ENCODE data around the gene SLC25A11. TPM values are rescaled to one million over a fixed set of nuclear protein-coding genes. Genes with fewer than 3 reads are reported as not detected.

Gene SLC25A11
- total RNA-seq, 1 donor from 2014 or later, result 219 TPM

- Histone ChIP-seq H3K9me3 (replicated peaks) (no peaks in the 10 kb centered on the region), H3K4me3 (peak overlapping the region; percentile 99), H3K27ac (replicated peaks) (peak overlapping the region; percentile 100), H3K27me3 (ENCODE audit: low read depth) (no peaks in the 10 kb centered on the region), H3K36me3 (peaks cover 23% of the 10 kb centered on the region), H3K4me1 (peaks cover 79% of the 10 kb centered on the region)
- TF ChIP-seq, protein P1, sequence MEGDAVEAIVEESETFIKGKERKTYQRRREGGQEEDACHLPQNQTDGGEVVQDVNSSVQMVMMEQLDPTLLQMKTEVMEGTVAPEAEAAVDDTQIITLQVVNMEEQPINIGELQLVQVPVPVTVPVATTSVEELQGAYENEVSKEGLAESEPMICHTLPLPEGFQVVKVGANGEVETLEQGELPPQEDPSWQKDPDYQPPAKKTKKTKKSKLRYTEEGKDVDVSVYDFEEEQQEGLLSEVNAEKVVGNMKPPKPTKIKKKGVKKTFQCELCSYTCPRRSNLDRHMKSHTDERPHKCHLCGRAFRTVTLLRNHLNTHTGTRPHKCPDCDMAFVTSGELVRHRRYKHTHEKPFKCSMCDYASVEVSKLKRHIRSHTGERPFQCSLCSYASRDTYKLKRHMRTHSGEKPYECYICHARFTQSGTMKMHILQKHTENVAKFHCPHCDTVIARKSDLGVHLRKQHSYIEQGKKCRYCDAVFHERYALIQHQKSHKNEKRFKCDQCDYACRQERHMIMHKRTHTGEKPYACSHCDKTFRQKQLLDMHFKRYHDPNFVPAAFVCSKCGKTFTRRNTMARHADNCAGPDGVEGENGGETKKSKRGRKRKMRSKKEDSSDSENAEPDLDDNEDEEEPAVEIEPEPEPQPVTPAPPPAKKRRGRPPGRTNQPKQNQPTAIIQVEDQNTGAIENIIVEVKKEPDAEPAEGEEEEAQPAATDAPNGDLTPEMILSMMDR (IDR thresholded peaks at IDR 0.05; ENCODE audit: borderline replicate concordance), result no peak
- intact Hi-C loops (cut with micrococcal nuclease), result no loop called here
- DNase-seq, result peak; percentile 75
Measured at GRCh38 chr17:4949321-4950074, 9.7 kb upstream of the SLC25A11 start.

- H3K4me3 ChIP-seq, result peak overlapping the region; percentile 99
- peak overlapping the region; percentile 100 for H3K27ac ChIP-seq (replicated peaks)
- intact Hi-C loops (cut with micrococcal nuclease), result no loop called here
- H3K4me1 ChIP-seq, result peaks cover 84% of the 10 kb centered on the region
- no peaks in the 10 kb centered on the region for H3K9me3 ChIP-seq (replicated peaks)
- H3K27me3 ChIP-seq (ENCODE audit: low read depth), result no peaks in the 10 kb centered on the region
- H3K36me3 ChIP-seq, result peaks cover 29% of the 10 kb centered on the region
- TF ChIP-seq, protein P1 (IDR thresholded peaks at IDR 0.05; ENCODE audit: borderline replicate concordance), result no peak
- peak; percentile 87 for DNase-seq
Measured at GRCh38 chr17:4948931-4949320, 9.1 kb upstream of the SLC25A11 start.

- peak within 1 kb of the TSS; percentile 99 for H3K4me3 ChIP-seq
- no peaks in the 10 kb centered on the region for H3K9me3 ChIP-seq (replicated peaks)
- peaks cover 34% of the 10 kb centered on the region for H3K36me3 ChIP-seq
- H3K4me1 ChIP-seq, result peaks cover 84% of the 10 kb centered on the region
- peak within 1 kb of the TSS; percentile 100 for H3K27ac ChIP-seq (replicated peaks)
- DNase-seq, result peak; percentile 93
- H3K27me3 ChIP-seq (ENCODE audit: low read depth), result no peaks in the 10 kb centered on the region
- intact Hi-C loops (cut with micrococcal nuclease), result no loop called here
- TF ChIP-seq, protein P1 (IDR thresholded peaks at IDR 0.05; ENCODE audit: borderline replicate concordance), result no peak
Measured at GRCh38 chr17:4948166-4948930, 8.5 kb upstream of the SLC25A11 start, which contains the start of gene PFN1. PFN1 (minus strand) TSS chr17:4948530; CDS start chr17:4948394, 136 bp downstream.

- Histone ChIP-seq H3K27me3 (ENCODE audit: low read depth) (no peaks in the 10 kb centered on the region), H3K36me3 (peaks cover 42% of the 10 kb centered on the region), H3K27ac (replicated peaks) (peak overlapping the region; percentile 100), H3K4me3 (peak overlapping the region; percentile 99), H3K9me3 (replicated peaks) (no peaks in the 10 kb centered on the region), H3K4me1 (peaks cover 84% of the 10 kb centered on the region)
- DNase-seq, result peak; percentile 67
- intact Hi-C loops (cut with micrococcal nuclease), result no loop called here
- TF ChIP-seq, protein P1 (IDR thresholded peaks at IDR 0.05; ENCODE audit: borderline replicate concordance), result no peak
Measured at GRCh38 chr17:4947411-4948165, 7.7 kb upstream of the SLC25A11 start.

DNA sequence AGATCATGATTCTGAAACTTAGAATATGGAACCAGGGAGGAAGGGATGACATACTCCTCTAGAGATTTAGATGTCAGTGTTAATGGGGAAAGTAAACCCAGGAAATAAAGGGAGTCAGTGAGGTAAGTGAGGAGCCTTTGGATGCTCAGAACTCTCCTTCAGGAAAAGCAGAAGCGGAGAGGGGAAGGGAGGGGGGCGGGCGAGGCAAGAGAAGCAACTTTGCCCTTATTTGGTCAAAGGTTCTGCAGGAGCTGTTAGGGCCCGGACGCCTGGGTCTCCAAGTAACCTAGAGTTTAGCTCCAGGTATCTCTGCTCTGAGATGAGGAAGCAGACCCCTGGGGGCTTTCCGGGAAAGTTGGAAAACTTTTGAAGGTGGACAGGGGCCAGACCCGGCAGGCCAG, 7.2 kb upstream of the SLC25A11 start:
- no peaks in the 10 kb centered on the region for H3K9me3 ChIP-seq (replicated peaks)
- no peak for DNase-seq
- H3K4me1 ChIP-seq, result peaks cover 84% of the 10 kb centered on the region
- TF ChIP-seq, protein P1 (IDR thresholded peaks at IDR 0.05; ENCODE audit: borderline replicate concordance), result no peak
- H3K4me3 ChIP-seq, result peak overlapping the region; percentile 99
- H3K27ac ChIP-seq (replicated peaks), result peak overlapping the region; percentile 100
- H3K27me3 ChIP-seq (ENCODE audit: low read depth), result no peaks in the 10 kb centered on the region
- intact Hi-C loops (cut with micrococcal nuclease), result no loop called here
- peaks cover 48% of the 10 kb centered on the region for H3K36me3 ChIP-seq

Measured in left ventricle myocardium inferior (tissue), 1 donor.